ENCODE results near the gene NATD1.

Gene NATD1

GRCh38 chr17:21282231-21282630 lies 29.0 kb upstream of the NATD1 start:
- peaks cover 9 to 19% (median 15%) of the 10 kb centered on the region in 11 experiments; a peak in 20 of 22 replicates for H3K27me3 ChIP-seq
- H3K4me2 ChIP-seq: peak overlapping the region in 10 of 11 experiments; percentile 4 to 100 (median 29); a peak in 14 of 22 replicates
- H3K4me1 ChIP-seq: peaks cover 50 to 81% (median 65%) of the 10 kb centered on the region in 10 experiments
- H3K4me3 ChIP-seq: no peak overlapping the region
- no peak overlapping the region for H3K27ac ChIP-seq
- peak overlapping the region in 1 of 11 experiments; percentile 21; a peak in 1 of 22 replicates for H3K9ac ChIP-seq
- H3K36me3 ChIP-seq: no peaks in the 10 kb centered on the region; a peak in 1 of 22 replicates
- no peaks in the 10 kb centered on the region for H3K9me3 ChIP-seq (replicated peaks in 1 of 11)
- no peak for TF ChIP-seq Cebpa-rat (IDR thresholded peaks at IDR 0.05)
- peaks cover 19 to 38% (median 26%) of the 10 kb centered on the region in 11 experiments; a peak in 20 of 22 replicates for H4K20me1 ChIP-seq

GRCh38 chr17:21280081-21280518 lies 26.9 kb upstream of the NATD1 start:
- Histone ChIP-seq H3K4me1 (peaks cover 57 to 90% (median 70%) of the 10 kb centered on the region in 10 experiments), H4K20me1 (peaks cover under 1 to 16% (median 5%) of the 10 kb centered on the region in 11 experiments; a peak in 19 of 22 replicates), H3K36me3 (no peaks in the 10 kb centered on the region), H3K4me3 (no peak overlapping the region), H3K27me3 (peaks cover 9 to 19% (median 15%) of the 10 kb centered on the region in 11 experiments; a peak in 20 of 22 replicates), H3K27ac (peak overlapping the region in 6 of 11 experiments; percentile 39 to 60 (median 49); a peak in 7 of 22 replicates), H3K9ac (peak overlapping the region in 6 of 11 experiments; percentile 8 to 61 (median 17); a peak in 7 of 22 replicates), H3K4me2 (peak overlapping the region in 9 of 11 experiments; percentile 20 to 97 (median 71); a peak in 15 of 22 replicates), H3K9me3 (replicated peaks in 1 of 11) (no peaks in the 10 kb centered on the region)
- no peak for TF ChIP-seq Cebpa-rat (IDR thresholded peaks at IDR 0.05)

- peak overlapping the region in 9 of 11 experiments; percentile 47 to 97 (median 71); a peak in 17 of 22 replicates for H3K4me2 ChIP-seq
Observed at GRCh38 chr17:21279582-21279981, 26.4 kb upstream of the NATD1 start.

GRCh38 chr17:21279198-21279535 lies 26.0 kb upstream of the NATD1 start:
- Histone ChIP-seq H3K36me3 (no peaks in the 10 kb centered on the region), H3K27ac (peak overlapping the region in 8 of 11 experiments; percentile 15 to 60 (median 44); a peak in 12 of 22 replicates), H3K4me1 (peaks cover 61 to 99% (median 79%) of the 10 kb centered on the region in 10 experiments), H3K4me2 (peak overlapping the region; percentile 47 to 97 (median 70)), H3K9ac (peak overlapping the region in 6 of 11 experiments; percentile 8 to 61 (median 30); a peak in 9 of 22 replicates), H4K20me1 (peaks cover 0 to 10% (median 0%) of the 10 kb centered on the region in 11 experiments; a peak in 5 of 22 replicates), H3K4me3 (no peak overlapping the region), H3K9me3 (replicated peaks in 1 of 11) (no peaks in the 10 kb centered on the region), H3K27me3 (peaks cover 9 to 19% (median 15%) of the 10 kb centered on the region in 11 experiments; a peak in 20 of 22 replicates)
- no peak for TF ChIP-seq Cebpa-rat (IDR thresholded peaks at IDR 0.05)

More at GRCh38 chr17:21279582-21279981, 26.4 kb upstream of the NATD1 start:
- Histone ChIP-seq H4K20me1 (peaks cover 0 to 11% (median under 1%) of the 10 kb centered on the region in 11 experiments; a peak in 13 of 22 replicates), H3K9me3 (replicated peaks in 1 of 11) (no peaks in the 10 kb centered on the region), H3K4me3 (no peak overlapping the region), H3K27ac (peak overlapping the region in 8 of 11 experiments; percentile 15 to 60 (median 44); a peak in 13 of 22 replicates), H3K27me3 (peaks cover 9 to 19% (median 15%) of the 10 kb centered on the region in 11 experiments; a peak in 20 of 22 replicates), H3K4me1 (peaks cover 61 to 95% (median 75%) of the 10 kb centered on the region in 10 experiments), H3K9ac (peak overlapping the region in 7 of 11 experiments; percentile 8 to 61 (median 17); a peak in 8 of 22 replicates), H3K36me3 (no peaks in the 10 kb centered on the region)
- no peak for TF ChIP-seq Cebpa-rat (IDR thresholded peaks at IDR 0.05)

- Histone ChIP-seq H3K4me1 (peaks cover 56 to 97% (median 78%) of the 10 kb centered on the region in 10 experiments), H3K9me3 (replicated peaks in 1 of 11) (no peaks in the 10 kb centered on the region), H3K27me3 (peaks cover 7 to 15% (median 11%) of the 10 kb centered on the region in 11 experiments; a peak in 20 of 22 replicates), H3K36me3 (no peaks in the 10 kb centered on the region), H3K27ac (peak overlapping the region in 8 of 11 experiments; percentile 39 to 66 (median 54); a peak in 13 of 22 replicates), H3K4me3 (no peak overlapping the region), H3K4me2 (peak overlapping the region; percentile 47 to 97 (median 70)), H4K20me1 (peaks cover 0 to 5% (median 0%) of the 10 kb centered on the region in 11 experiments; a peak in 5 of 22 replicates), H3K9ac (peak overlapping the region in 7 of 11 experiments; percentile 5 to 49 (median 20); a peak in 9 of 22 replicates)
- peak in 3 of 11 experiments; percentile 51 to 87 (median 67); a peak in 9 of 22 replicates for TF ChIP-seq Cebpa-rat (IDR thresholded peaks at IDR 0.05)
Observed at GRCh38 chr17:21278450-21279197, 25.4 kb upstream of the NATD1 start.

GRCh38 chr17:21277332-21277731 lies 24.1 kb upstream of the NATD1 start:
- no peaks in the 10 kb centered on the region for H3K9me3 ChIP-seq (replicated peaks in 1 of 11)
- H3K4me1 ChIP-seq: peaks cover 46 to 98% (median 82%) of the 10 kb centered on the region in 10 experiments
- H3K4me3 ChIP-seq: no peak overlapping the region
- peak overlapping the region in 4 of 11 experiments; percentile 8 to 60 (median 48); a peak in 3 of 22 replicates for H3K27ac ChIP-seq
- no peaks in the 10 kb centered on the region; a peak in 1 of 22 replicates for H4K20me1 ChIP-seq
- no peak for TF ChIP-seq Cebpa-rat (IDR thresholded peaks at IDR 0.05)
- H3K4me2 ChIP-seq: peak overlapping the region in 9 of 11 experiments; percentile 18 to 97 (median 71); a peak in 13 of 22 replicates
- peaks cover 0 to 4% (median 0%) of the 10 kb centered on the region in 11 experiments; a peak in 2 of 22 replicates for H3K27me3 ChIP-seq
- no peaks in the 10 kb centered on the region for H3K36me3 ChIP-seq
- H3K9ac ChIP-seq: peak overlapping the region in 1 of 11 experiments; percentile 1; a peak in 1 of 22 replicates

GRCh38 chr17:21276264-21276588 lies 23.0 kb upstream of the NATD1 start:
- H3K9ac ChIP-seq: peak overlapping the region in 9 of 11 experiments; percentile 60 to 83 (median 80); a peak in 13 of 22 replicates
- peak overlapping the region in 7 of 11 experiments; percentile 20 to 72 (median 70); a peak in 9 of 22 replicates for H3K27ac ChIP-seq
- H3K36me3 ChIP-seq: no peaks in the 10 kb centered on the region

GRCh38 chr17:21275579-21276263 lies 22.5 kb upstream of the NATD1 start:
- Histone ChIP-seq H3K27ac (peak overlapping the region in 9 of 11 experiments; percentile 23 to 72 (median 62); a peak in 16 of 22 replicates), H3K9me3 (replicated peaks in 1 of 11) (no peaks in the 10 kb centered on the region), H3K4me3 (peak overlapping the region; percentile 62 to 80 (median 69)), H3K36me3 (no peaks in the 10 kb centered on the region), H3K4me1 (peaks cover 30 to 84% (median 79%) of the 10 kb centered on the region in 10 experiments), H4K20me1 (no peaks in the 10 kb centered on the region; a peak in 1 of 22 replicates), H3K27me3 (peaks cover 0 to 4% (median 0%) of the 10 kb centered on the region in 11 experiments; a peak in 1 of 22 replicates), H3K4me2 (peak overlapping the region; percentile 86 to 100 (median 96)), H3K9ac (peak overlapping the region; percentile 47 to 83 (median 77); a peak in 21 of 22 replicates)
- no peak for TF ChIP-seq Cebpa-rat (IDR thresholded peaks at IDR 0.05)

More at GRCh38 chr17:21276264-21276588, 23.0 kb upstream of the NATD1 start:
- Histone ChIP-seq H3K27me3 (peaks cover 0 to 4% (median 0%) of the 10 kb centered on the region in 11 experiments; a peak in 1 of 22 replicates), H3K9me3 (replicated peaks in 1 of 11) (no peaks in the 10 kb centered on the region), H3K4me2 (peak overlapping the region; percentile 86 to 100 (median 96)), H3K4me1 (peaks cover 35 to 89% (median 79%) of the 10 kb centered on the region in 10 experiments), H4K20me1 (no peaks in the 10 kb centered on the region; a peak in 1 of 22 replicates), H3K4me3 (peak overlapping the region; percentile 62 to 80 (median 69))
- TF ChIP-seq Cebpa-rat (IDR thresholded peaks at IDR 0.05): no peak

All from BLaER1 treated with 17β-estradiol and CSF1 and Interleukin-3, amounts not matched to agents 10 nM and 100 nM (cell line).